Smooth muscle cell (in vitro differentiated cells): Measurements from ENCODE around the gene NUP210. TPM values are rescaled to one million over a fixed set of nuclear protein-coding genes. Genes with fewer than 3 reads are reported as not detected.

Experiments used
- DNase-seq: peaks from one replicate; lab custom pipeline; 2025; ENCODE audit not compliant: unreplicated experiment; lab: John Stamatoyannopoulos, UW
- H2AFZ ChIP-seq: fragments of 200-600 bp; sonication (generic); 2 replicates; pipeline ENCODE4 v1.6.0; 2016; ENCODE audit warnings: antibody characterized with exemption, low read depth, mild to moderate bottlenecking
- H3F3A ChIP-seq: fragments of 200-600 bp; sonication (generic); 2 replicates; pipeline ENCODE4 v1.6.0; 2017; ENCODE audit warnings: antibody characterized with exemption, low read depth
- H3K27ac ChIP-seq: fragments of 200-600 bp; sonication (generic); 2 replicates; pipeline ENCODE4 v1.5.1; 2016; ENCODE audit warnings: low read depth, mild to moderate bottlenecking
- H3K27me3 ChIP-seq: fragments of 200-600 bp; sonication (generic); 2 replicates; pipeline ENCODE4 v1.6.1; 2016; ENCODE audit warnings: low read depth, mild to moderate bottlenecking
- H3K36me3 ChIP-seq: fragments of 200-600 bp; sonication (generic); 2 replicates; pipeline ENCODE4 v1.5.1; 2016; ENCODE audit warnings: low read depth
- H3K4me1 ChIP-seq: fragments of 200-600 bp; sonication (generic); 2 replicates; pipeline ENCODE4 v1.5.1; 2016; ENCODE audit warnings: low read depth
- H3K4me2 ChIP-seq: fragments of 200-600 bp; sonication (generic); 2 replicates; pipeline ENCODE4 v1.6.0; 2016; ENCODE audit warnings: mild to moderate bottlenecking
- H3K4me3 ChIP-seq: fragments of 200-600 bp; sonication (generic); 2 replicates; pipeline ENCODE4 v1.5.1; 2016; ENCODE audit warnings: mild to moderate bottlenecking
- H3K79me2 ChIP-seq: fragments of 200-600 bp; sonication (generic); 2 replicates; pipeline ENCODE4 v1.6.0; 2016; ENCODE audit warnings: low read depth, mild to moderate bottlenecking
- H3K9ac ChIP-seq: fragments of 200-600 bp; sonication (generic); 2 replicates; pipeline ENCODE4 v1.6.0; 2016; ENCODE audit warnings: low read depth
- H3K9me3 ChIP-seq: fragments of 200-600 bp; sonication (generic); replicated peaks from 2 replicates; pipeline ENCODE4 v1.5.1; 2016; ENCODE audit warnings: low read depth
- H4K20me1 ChIP-seq: fragments of 200-600 bp; sonication (generic); 2 replicates; pipeline ENCODE4 v1.6.0; 2016; ENCODE audit warnings: low read depth
- CTCF ChIP-seq: fragments of 200-600 bp; sonication (generic); IDR thresholded peaks from 2 replicates; pipeline ENCODE4 v1.5.1; 2017; ENCODE audit warnings: borderline replicate concordance, mild to moderate bottlenecking, antibody characterized with exemption; ENCODE audit not compliant: insufficient read depth, poor library complexity, severe bottlenecking
- WGBS: methylation state at CpG from one replicate; pipeline ENCODE4 v1.1.7; 2016; ENCODE audit warnings: low lambda C conversion rate; 5-methylcytosine and 5-hydroxymethylcytosine counted together
- polyA plus RNA-seq: library from polyadenylated mRNA; unstranded; fragments of >200 nt; fragmentation: Nextera tagmentation; extraction: Ambion mirVana; gene quantifications from 2 replicates; pipeline ENCODE4 v1.2.1, GENCODE V29; 2016
- total RNA-seq: library from RNA; depleted of rRNA; stranded (reverse); fragments of >200 nt; gene quantifications from 2 replicates; pipeline ENCODE4 v1.2.3, GENCODE V29; 2014

Gene NUP210
- total RNA-seq, result 0.58 and 1.5 TPM in 2 replicates
- polyA plus RNA-seq, result 0.22 and 0.35 TPM in 2 replicates

- Histone ChIP-seq H3K4me2 (peak within 1 kb of the TSS; percentile 87), H3K27me3 (peaks cover 46% of the 10 kb centered on the region)
Observed at GRCh38 chr3:13420045-13420830, at the start of gene NUP210. Gene NUP210, minus strand, starts transcription at chr3:13420322. Its CDS starts 96 bp downstream, at chr3:13420226.

GRCh38 chr3:13466781-13467180 is 46.7 kb upstream of the NUP210 start:
- H4K20me1 ChIP-seq, result no peaks in the 10 kb centered on the region
- WGBS, result 90% methylated on average over 4 of the region's 4 CpGs
- no peak for TF ChIP-seq CTCF
- H3F3A ChIP-seq, result no peaks in the 10 kb centered on the region
- H3K27me3 ChIP-seq, result no peaks in the 10 kb centered on the region
- DNase-seq, result no peak
- H3K27ac ChIP-seq, result no peak overlapping the region
- no peaks in the 10 kb centered on the region for H3K9me3 ChIP-seq
- no peaks in the 10 kb centered on the region for H3K79me2 ChIP-seq
- H3K4me2 ChIP-seq, result no peak overlapping the region
- no peaks in the 10 kb centered on the region for H3K36me3 ChIP-seq
- H2AFZ ChIP-seq, result no peak overlapping the region
- H3K9ac ChIP-seq, result no peak overlapping the region
- no peaks in the 10 kb centered on the region for H3K4me1 ChIP-seq
- H3K4me3 ChIP-seq, result no peak overlapping the region

More at GRCh38 chr3:13420045-13420830, at the start of gene NUP210:
- 7% methylated on average over 27 of the region's 90 CpGs for WGBS
- Histone ChIP-seq H3K4me3 (peak within 1 kb of the TSS; percentile 51), H3K9me3 (no peaks in the 10 kb centered on the region), H3K27ac (no peak within 1 kb of the TSS), H4K20me1 (no peaks in the 10 kb centered on the region), H3K9ac (no peak within 1 kb of the TSS), H3F3A (no peaks in the 10 kb centered on the region), H2AFZ (peak within 1 kb of the TSS; percentile 62), H3K79me2 (no peaks in the 10 kb centered on the region), H3K4me1 (peaks cover 6% of the 10 kb centered on the region), H3K36me3 (no peaks in the 10 kb centered on the region)
- TF ChIP-seq CTCF, result no peak
- DNase-seq, result no peak

GRCh38 chr3:13465236-13465873 is 45.2 kb upstream of the NUP210 start:
- WGBS, result 52% methylated on average over 4 of the region's 4 CpGs
- Histone ChIP-seq H3K36me3 (no peaks in the 10 kb centered on the region), H3K9ac (no peak overlapping the region), H3F3A (no peaks in the 10 kb centered on the region), H3K4me1 (no peaks in the 10 kb centered on the region), H3K27me3 (no peaks in the 10 kb centered on the region), H4K20me1 (no peaks in the 10 kb centered on the region), H3K79me2 (no peaks in the 10 kb centered on the region), H3K4me2 (no peak overlapping the region), H3K27ac (no peak overlapping the region), H3K9me3 (no peaks in the 10 kb centered on the region), H2AFZ (no peak overlapping the region), H3K4me3 (no peak overlapping the region)
- TF ChIP-seq CTCF, result no peak
- no peak for DNase-seq
